Uterus (tissue), 2 donors: ENCODE measurements around the gene ZFP14.
"Not testable (repeated sequence)": the region's sequence is repeated elsewhere in the genome, so short reads cannot be mapped to it uniquely, and the experiment has no call there.

Experiments
- CTCF ChIP-seq, 4 experiments: fragments of 200-600 bp in 2 of 4; fragments of 450-650 bp in 2 of 4; sonication (generic) in 2 of 4; IDR thresholded peaks; one replicate each; pipeline ENCODE4 v1.5.1; 2016 to 2019; ENCODE audit warnings: antibody characterized with exemption in 4 of 4, mild to moderate bottlenecking in 2 of 4, moderate library complexity in 1 of 4
- POLR2A ChIP-seq, 2 donors: fragments of 450-650 bp; IDR thresholded peaks; one replicate each; pipeline ENCODE4 v1.6.1; 2016; ENCODE audit warnings: antibody characterized with exemption in 2 of 2, mild to moderate bottlenecking in 1 of 2, moderate library complexity in 1 of 2

DNA sequence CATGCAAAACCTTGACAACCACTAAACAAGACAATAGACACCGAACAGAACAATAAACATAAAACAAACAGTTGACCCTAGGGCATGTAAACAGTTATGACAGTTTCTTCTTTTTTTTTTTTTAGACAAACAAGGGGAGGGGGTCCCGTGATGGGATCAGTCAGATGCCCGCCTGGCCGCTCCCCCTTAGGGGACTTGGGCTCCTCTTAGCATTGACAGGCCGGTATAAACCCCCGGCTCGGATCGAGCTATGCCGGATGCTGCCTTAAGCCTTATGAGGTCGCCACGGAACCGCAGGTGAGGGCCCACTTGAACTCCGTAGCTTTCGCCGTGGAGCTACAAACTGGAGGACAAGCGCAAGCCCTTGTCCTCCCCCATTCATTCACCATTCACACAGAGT, 49.5 kb downstream of the ZFP14 start:
- TF ChIP-seq CTCF, POLR2A (IDR thresholded peaks at IDR 0.05): not testable (repeated sequence)
